Hepatic stellate cell (primary cell): ENCODE data around the gene TGM6.

Experiments used
- DNase-seq: peaks from one replicate; pipeline ENCODE4 v3.0.0; 2011; ENCODE audit warnings: low spot score

Gene TGM6

GRCh38 chr20:2380601-2381000, at the start of gene TGM6:
Gene TGM6, plus strand, starts transcription at chr20:2380901. Its CDS starts 68 bp downstream, at chr20:2380969.
- DNase-seq: no peak

GRCh38 chr20:2331106-2331505, 49.6 kb upstream of the TGM6 start:
- no peak for DNase-seq

- no peak for DNase-seq
Observed at GRCh38 chr20:2331901-2332565, 48.7 kb upstream of the TGM6 start.

- DNase-seq: no peak
Observed at GRCh38 chr20:2332711-2333110, 48.0 kb upstream of the TGM6 start.

- no peak for DNase-seq
Observed at GRCh38 chr20:2333821-2334220, 46.9 kb upstream of the TGM6 start.

GRCh38 chr20:2335096-2335870, 45.4 kb upstream of the TGM6 start:
- no peak for DNase-seq

- DNase-seq: no peak
Observed at GRCh38 chr20:2336471-2336870, 44.2 kb upstream of the TGM6 start.

- no peak for DNase-seq
Observed at GRCh38 chr20:2337142-2337541, 43.6 kb upstream of the TGM6 start.

GRCh38 chr20:2338411-2339066, 42.2 kb upstream of the TGM6 start:
- no peak for DNase-seq

GRCh38 chr20:2340136-2340535, 40.6 kb upstream of the TGM6 start:
- no peak for DNase-seq

GRCh38 chr20:2340823-2341222, 39.9 kb upstream of the TGM6 start:
- DNase-seq: no peak

- no peak for DNase-seq
Observed at GRCh38 chr20:2341336-2341735, 39.4 kb upstream of the TGM6 start.

GRCh38 chr20:2342243-2342642, 38.5 kb upstream of the TGM6 start:
- no peak for DNase-seq

GRCh38 chr20:2346188-2346587, 34.5 kb upstream of the TGM6 start:
- DNase-seq: no peak

- DNase-seq: no peak
Observed at GRCh38 chr20:2348336-2348735, 32.4 kb upstream of the TGM6 start.

- DNase-seq: no peak
Observed at GRCh38 chr20:2349801-2350200, 30.9 kb upstream of the TGM6 start.

- DNase-seq: no peak
Observed at GRCh38 chr20:2350606-2351005, 30.1 kb upstream of the TGM6 start.

- no peak for DNase-seq
Observed at GRCh38 chr20:2353231-2353630, 27.5 kb upstream of the TGM6 start.

- DNase-seq: no peak
Observed at GRCh38 chr20:2357114-2357513, 23.6 kb upstream of the TGM6 start.

GRCh38 chr20:2358006-2358405, 22.7 kb upstream of the TGM6 start:
- no peak for DNase-seq

GRCh38 chr20:2361035-2361593, 19.6 kb upstream of the TGM6 start:
- DNase-seq: no peak

- no peak for DNase-seq
Observed at GRCh38 chr20:2363187-2363586, 17.5 kb upstream of the TGM6 start.

- no peak for DNase-seq
Observed at GRCh38 chr20:2363587-2363986, 17.1 kb upstream of the TGM6 start.
